Measurements from ENCODE around the gene CLTB.

CLTB gene

GRCh38 chr5:176361437-176362232 lies 54.7 kb downstream of the CLTB start, which contains the start of gene KIAA1191:
Gene KIAA1191, minus strand, starts transcription at chr5:176361764. Its CDS starts 2,256 bp downstream, at chr5:176359508.
- no peak for TF ChIP-seq CTCF (IDR thresholded peaks at IDR 0.05; ENCODE audit: insufficient read depth, low read depth, low read length, missing control alignments)
- peak within 1 kb of the TSS; percentile 93 for H3K4me3 ChIP-seq (ENCODE audit: low read depth, low read length)
- DNase-seq (ENCODE audit: low read depth), result peak; percentile 95

- peak overlapping the region; percentile 93 for H3K4me3 ChIP-seq (ENCODE audit: low read depth, low read length)
- no peak for TF ChIP-seq CTCF (IDR thresholded peaks at IDR 0.05; ENCODE audit: insufficient read depth, low read depth, low read length, missing control alignments)
- peak; percentile 20 for DNase-seq (ENCODE audit: low read depth)
Measured at GRCh38 chr5:176360894-176361436, 55.4 kb downstream of the CLTB start.

GRCh38 chr5:176359658-176360057 lies 56.7 kb downstream of the CLTB start:
- no peak overlapping the region for H3K4me3 ChIP-seq (ENCODE audit: low read depth, low read length)
- DNase-seq (ENCODE audit: low read depth), result no peak

GRCh38 chr5:176356179-176356566 lies 60.2 kb downstream of the CLTB start:
- H3K4me3 ChIP-seq (ENCODE audit: low read depth, low read length), result no peak overlapping the region
- TF ChIP-seq CTCF (IDR thresholded peaks at IDR 0.05; ENCODE audit: insufficient read depth, low read depth, low read length, missing control alignments), result no peak
- no peak for DNase-seq (ENCODE audit: low read depth)

More at GRCh38 chr5:176359658-176360057, 56.7 kb downstream of the CLTB start:
- TF ChIP-seq CTCF (IDR thresholded peaks at IDR 0.05; ENCODE audit: insufficient read depth, low read depth, low read length, missing control alignments), result no peak

GRCh38 chr5:176355400-176356178 lies 60.8 kb downstream of the CLTB start:
- DNase-seq (ENCODE audit: low read depth), result no peak
- no peak overlapping the region for H3K4me3 ChIP-seq (ENCODE audit: low read depth, low read length)
- TF ChIP-seq CTCF (IDR thresholded peaks at IDR 0.05; ENCODE audit: insufficient read depth, low read depth, low read length, missing control alignments), result no peak

- TF ChIP-seq CTCF (IDR thresholded peaks at IDR 0.05; ENCODE audit: insufficient read depth, low read depth, low read length, missing control alignments), result no peak
- H3K4me3 ChIP-seq (ENCODE audit: low read depth, low read length), result no peak overlapping the region
- DNase-seq (ENCODE audit: low read depth), result no peak
Measured at GRCh38 chr5:176353533-176353932, 62.8 kb downstream of the CLTB start.

Measured in GM12865 (cell line).